Stimulated activated naive CD8-positive, alpha-beta T cell treated with anti-CD3 and anti-CD28 coated beads, Interleukin-15, Interleukin-2, amounts not matched to agents 100 ng/mL and 50 ng/mL, for 24 hours (primary cell): Measurements from ENCODE around the gene SRGAP3.
A peak's percentile ranks its signal among the peaks of the same experiment; 100 is the strongest.

ENCODE experiments used
- H3K27ac Mint-ChIP-seq: one replicate; pipeline ENCODE4 v1.8.0; 2021; ENCODE audit warnings: mild to moderate bottlenecking, mixed read lengths
- H3K27me3 Mint-ChIP-seq: one replicate; pipeline ENCODE4 v1.8.0; 2021; ENCODE audit warnings: mixed read lengths
- H3K36me3 Mint-ChIP-seq: one replicate; pipeline ENCODE4 v1.8.0; 2021; ENCODE audit warnings: low read depth, mixed read lengths
- H3K4me1 Mint-ChIP-seq: one replicate; pipeline ENCODE4 v1.8.0; 2021; ENCODE audit warnings: low read depth, mixed read lengths
- H3K4me3 Mint-ChIP-seq: one replicate; pipeline ENCODE4 v1.8.0; 2021; ENCODE audit warnings: mild to moderate bottlenecking, mixed read lengths
- H3K9me3 Mint-ChIP-seq: one replicate; pipeline ENCODE4 v1.8.0; 2021; ENCODE audit warnings: mixed read lengths

SRGAP3 gene

GRCh38 chr3:9192248-9193025 lies 57.0 kb downstream of the SRGAP3 start:
- no peak overlapping the region for H3K4me3 Mint-ChIP-seq
- no peaks in the 10 kb centered on the region for H3K4me1 Mint-ChIP-seq
- no peaks in the 10 kb centered on the region for H3K27me3 Mint-ChIP-seq
- H3K36me3 Mint-ChIP-seq: no peaks in the 10 kb centered on the region
- H3K9me3 Mint-ChIP-seq: no peaks in the 10 kb centered on the region
- H3K27ac Mint-ChIP-seq: no peak overlapping the region

DNA sequence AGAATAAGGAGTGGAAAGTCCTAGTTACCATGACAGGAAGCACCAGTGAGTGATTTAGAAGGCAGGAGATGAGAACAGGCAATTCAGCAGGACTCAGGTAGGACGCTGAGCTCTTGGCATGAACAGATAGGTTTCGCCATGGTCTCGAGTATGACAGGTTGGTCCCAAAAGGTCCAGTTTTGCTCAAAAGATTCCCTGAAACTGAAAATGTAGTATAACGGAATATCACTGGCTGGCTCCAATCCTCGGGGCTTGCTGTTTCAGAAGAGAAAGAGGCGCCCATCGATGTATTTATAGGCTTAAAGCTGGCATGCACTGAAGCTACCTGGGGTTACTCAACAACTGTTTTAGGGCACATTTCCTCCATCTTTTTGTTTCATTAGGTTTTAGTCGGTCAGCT lies 59.2 kb downstream of the SRGAP3 start:
- no peaks in the 10 kb centered on the region for H3K4me1 Mint-ChIP-seq
- no peaks in the 10 kb centered on the region for H3K27me3 Mint-ChIP-seq
- no peaks in the 10 kb centered on the region for H3K36me3 Mint-ChIP-seq

DNA sequence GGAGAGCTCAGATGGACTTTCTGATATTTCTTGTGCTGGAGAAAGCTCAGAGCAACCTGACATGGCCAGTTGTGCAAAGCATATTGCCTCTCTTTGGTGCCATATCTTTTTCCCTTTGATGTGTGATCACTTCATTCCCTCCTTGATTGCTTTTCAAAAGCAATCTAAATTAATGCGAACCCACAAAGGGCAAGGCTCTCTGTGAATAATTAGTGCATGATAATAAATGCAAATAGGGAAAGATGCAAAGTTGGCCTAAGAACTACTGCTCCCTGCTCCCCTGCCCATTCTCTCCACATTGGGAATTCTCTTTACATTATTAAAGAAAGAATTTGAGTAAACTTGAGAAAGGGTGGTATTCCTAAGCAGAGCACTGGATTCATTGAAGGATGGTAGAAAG lies 60.9 kb downstream of the SRGAP3 start:
- Mint-ChIP-seq H3K27me3 (no peaks in the 10 kb centered on the region), H3K9me3 (no peaks in the 10 kb centered on the region), H3K4me3 (no peak overlapping the region), H3K27ac (no peak overlapping the region), H3K4me1 (no peaks in the 10 kb centered on the region), H3K36me3 (no peaks in the 10 kb centered on the region)

More for the DNA sequence above, 59.2 kb downstream of the SRGAP3 start:
- no peaks in the 10 kb centered on the region for H3K9me3 Mint-ChIP-seq
- no peak overlapping the region for H3K27ac Mint-ChIP-seq
- H3K4me3 Mint-ChIP-seq: no peak overlapping the region

DNA sequence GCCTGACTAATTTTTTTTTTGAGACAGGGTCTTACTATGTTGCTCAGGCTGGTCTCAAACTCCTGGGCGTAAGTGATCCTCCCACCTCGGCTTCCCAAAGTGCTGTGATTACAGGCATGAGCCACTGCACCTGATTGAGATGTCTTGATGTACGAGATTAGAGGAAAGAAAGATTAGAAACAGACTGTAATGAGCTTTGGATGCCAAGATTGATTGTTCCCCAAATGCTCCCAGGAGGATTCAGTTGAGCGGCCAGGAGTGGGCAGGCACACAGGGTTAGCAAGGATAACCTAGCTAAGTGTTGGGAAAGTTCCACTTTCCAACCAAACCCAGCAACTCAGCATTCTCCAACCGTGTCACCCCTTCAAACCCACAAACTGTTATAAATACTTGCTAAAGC lies 63.7 kb downstream of the SRGAP3 start:
- peaks cover 6% of the 10 kb centered on the region for H3K4me1 Mint-ChIP-seq
- no peaks in the 10 kb centered on the region for H3K27me3 Mint-ChIP-seq
- no peak overlapping the region for H3K27ac Mint-ChIP-seq
- no peaks in the 10 kb centered on the region for H3K36me3 Mint-ChIP-seq
- no peak overlapping the region for H3K4me3 Mint-ChIP-seq
- H3K9me3 Mint-ChIP-seq: no peaks in the 10 kb centered on the region

DNA sequence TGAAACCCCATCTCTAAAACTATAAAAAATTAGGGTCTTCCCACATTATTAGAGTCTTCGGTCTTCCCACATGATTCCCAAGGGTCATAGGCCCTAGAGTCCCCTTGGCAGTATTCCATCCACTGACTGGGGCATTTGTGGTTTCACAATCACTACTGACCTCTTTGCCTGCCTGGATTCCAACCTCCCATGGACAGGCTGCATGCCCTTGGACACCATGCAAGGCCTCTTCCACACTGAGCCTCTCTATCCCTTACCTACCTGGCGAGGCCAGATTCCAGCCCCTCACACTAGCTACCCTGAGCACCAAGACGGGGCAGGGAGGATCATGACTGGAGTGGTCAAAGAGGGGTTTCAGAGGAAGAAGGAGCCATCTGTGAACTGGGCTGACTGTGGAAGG lies 64.4 kb downstream of the SRGAP3 start:
- Mint-ChIP-seq H3K4me1 (peaks cover 13% of the 10 kb centered on the region), H3K36me3 (no peaks in the 10 kb centered on the region), H3K27ac (no peak overlapping the region), H3K9me3 (no peaks in the 10 kb centered on the region), H3K4me3 (no peak overlapping the region), H3K27me3 (no peaks in the 10 kb centered on the region)

DNA sequence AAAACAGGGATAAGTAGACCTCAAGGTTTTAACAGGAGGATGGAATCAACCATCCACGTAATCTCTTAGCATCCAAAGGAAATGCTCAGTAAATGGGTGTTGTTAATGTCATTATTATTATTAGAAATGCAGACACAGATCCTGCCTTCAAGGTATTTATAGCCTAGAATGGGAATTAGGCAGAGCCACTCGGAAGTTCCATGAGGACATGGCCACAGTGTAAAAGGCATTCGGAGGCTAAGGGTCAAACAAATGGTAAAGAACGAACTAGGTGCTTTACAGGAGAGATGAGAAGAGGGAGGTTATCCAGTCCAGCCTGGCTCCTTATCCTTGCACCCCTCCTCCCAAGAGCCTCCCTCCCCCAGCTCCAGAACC lies 65.0 kb downstream of the SRGAP3 start:
- Mint-ChIP-seq H3K27ac (no peak overlapping the region), H3K36me3 (no peaks in the 10 kb centered on the region), H3K27me3 (no peaks in the 10 kb centered on the region), H3K4me1 (peaks cover 19% of the 10 kb centered on the region), H3K9me3 (no peaks in the 10 kb centered on the region), H3K4me3 (no peak overlapping the region)

DNA sequence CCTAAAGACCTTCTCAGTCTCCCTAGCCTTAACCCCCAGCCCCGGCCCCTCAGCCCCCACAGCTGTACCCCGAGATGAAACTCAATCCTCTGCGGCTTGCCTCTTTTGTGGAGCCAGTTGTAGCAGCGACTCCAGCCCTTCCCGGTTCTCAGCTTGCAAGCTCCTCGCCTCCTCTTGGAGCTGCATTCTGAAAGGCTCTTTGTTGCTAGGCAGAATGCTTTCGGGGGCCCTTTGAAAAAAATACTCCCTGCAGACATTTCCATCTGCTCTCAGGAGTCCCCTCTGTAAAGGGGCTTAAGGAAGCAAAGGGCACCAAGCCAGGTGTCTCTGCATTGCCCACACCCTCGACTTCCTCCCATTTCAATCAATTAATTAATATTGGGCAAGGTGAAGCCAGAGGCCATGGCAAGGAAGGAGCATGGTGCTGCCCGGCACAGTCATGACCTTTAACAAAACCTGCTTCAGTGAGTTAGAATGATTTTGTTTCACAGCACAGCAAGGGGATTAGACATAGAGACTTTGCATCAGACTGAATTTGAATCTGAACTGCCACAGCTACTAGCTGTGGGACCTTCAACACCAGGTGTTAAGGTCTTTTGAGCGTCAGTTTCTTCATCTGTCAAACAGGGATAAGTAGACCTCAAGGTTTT lies 65.5 kb downstream of the SRGAP3 start:
- Mint-ChIP-seq H3K27me3 (no peaks in the 10 kb centered on the region), H3K36me3 (no peaks in the 10 kb centered on the region), H3K27ac (no peak overlapping the region), H3K4me3 (no peak overlapping the region), H3K9me3 (no peaks in the 10 kb centered on the region), H3K4me1 (peaks cover 23% of the 10 kb centered on the region)

DNA sequence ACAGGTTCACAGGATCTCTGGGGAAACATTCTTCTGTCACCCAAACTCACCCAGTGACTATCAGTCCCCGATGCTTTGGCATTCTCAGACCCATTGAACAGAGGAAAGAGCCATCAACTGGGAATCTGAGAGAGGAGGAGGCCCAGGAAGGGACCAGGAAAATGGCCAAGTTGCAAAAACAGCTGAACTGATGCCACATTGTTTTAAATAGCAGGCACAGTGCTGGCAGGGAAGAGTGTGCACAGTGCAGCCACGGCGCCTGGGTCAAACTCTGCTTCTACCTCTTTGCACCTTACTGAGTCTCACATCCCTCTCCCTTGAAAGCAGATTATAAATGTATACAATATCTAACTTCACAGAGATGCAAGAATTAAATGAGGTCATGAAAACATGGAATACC lies 66.4 kb downstream of the SRGAP3 start:
- Mint-ChIP-seq H3K36me3 (no peaks in the 10 kb centered on the region), H3K27me3 (no peaks in the 10 kb centered on the region), H3K4me1 (peaks cover 27% of the 10 kb centered on the region), H3K4me3 (no peak overlapping the region), H3K27ac (no peak overlapping the region), H3K9me3 (no peaks in the 10 kb centered on the region)

DNA sequence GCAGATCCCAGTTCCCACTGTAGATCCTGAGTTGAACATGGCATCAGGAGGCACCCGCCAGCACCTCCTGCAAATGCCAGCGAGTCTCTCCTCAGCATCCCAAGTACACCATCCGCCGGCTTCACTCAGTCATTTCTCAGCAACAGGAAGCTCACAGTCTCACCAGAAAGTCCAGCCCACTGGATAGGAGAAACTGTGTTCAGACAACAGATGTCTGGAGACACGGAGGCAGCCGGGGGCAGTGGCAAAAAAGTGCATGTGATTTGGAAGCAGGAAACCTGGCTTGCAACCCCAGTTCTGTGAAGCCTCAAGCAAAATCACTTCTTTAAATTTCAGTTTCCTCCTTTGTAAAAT lies 68.7 kb downstream of the SRGAP3 start:
- no peaks in the 10 kb centered on the region for H3K9me3 Mint-ChIP-seq
- no peaks in the 10 kb centered on the region for H3K36me3 Mint-ChIP-seq
- H3K27me3 Mint-ChIP-seq: no peaks in the 10 kb centered on the region
- H3K27ac Mint-ChIP-seq: peak overlapping the region; percentile 29
- peaks cover 27% of the 10 kb centered on the region for H3K4me1 Mint-ChIP-seq
- peak overlapping the region; percentile 28 for H3K4me3 Mint-ChIP-seq

GRCh38 chr3:9179826-9180763 lies 69.4 kb downstream of the SRGAP3 start:
- Mint-ChIP-seq H3K9me3 (no peaks in the 10 kb centered on the region), H3K4me1 (peaks cover 27% of the 10 kb centered on the region), H3K36me3 (no peaks in the 10 kb centered on the region), H3K27me3 (no peaks in the 10 kb centered on the region), H3K27ac (peak overlapping the region; percentile 29), H3K4me3 (peak overlapping the region; percentile 28)

- Mint-ChIP-seq H3K4me1 (peaks cover 27% of the 10 kb centered on the region), H3K9me3 (no peaks in the 10 kb centered on the region), H3K4me3 (no peak overlapping the region), H3K36me3 (no peaks in the 10 kb centered on the region), H3K27me3 (no peaks in the 10 kb centered on the region), H3K27ac (no peak overlapping the region)
Observed at GRCh38 chr3:9178697-9179096, 70.7 kb downstream of the SRGAP3 start.

- no peaks in the 10 kb centered on the region for H3K27me3 Mint-ChIP-seq
- H3K4me3 Mint-ChIP-seq: no peak overlapping the region
- peaks cover 27% of the 10 kb centered on the region for H3K4me1 Mint-ChIP-seq
- no peaks in the 10 kb centered on the region for H3K9me3 Mint-ChIP-seq
- H3K36me3 Mint-ChIP-seq: no peaks in the 10 kb centered on the region
- no peak overlapping the region for H3K27ac Mint-ChIP-seq
Observed at GRCh38 chr3:9175421-9175820, 74.0 kb downstream of the SRGAP3 start.

- peaks cover 29% of the 10 kb centered on the region for H3K4me1 Mint-ChIP-seq
- H3K36me3 Mint-ChIP-seq: no peaks in the 10 kb centered on the region
- no peaks in the 10 kb centered on the region for H3K27me3 Mint-ChIP-seq
- H3K27ac Mint-ChIP-seq: no peak overlapping the region
- no peaks in the 10 kb centered on the region for H3K9me3 Mint-ChIP-seq
- H3K4me3 Mint-ChIP-seq: no peak overlapping the region
Observed at GRCh38 chr3:9173445-9173844, 76.0 kb downstream of the SRGAP3 start.

- Mint-ChIP-seq H3K36me3 (no peaks in the 10 kb centered on the region), H3K4me3 (no peak overlapping the region), H3K4me1 (peaks cover 34% of the 10 kb centered on the region), H3K9me3 (no peaks in the 10 kb centered on the region), H3K27ac (no peak overlapping the region), H3K27me3 (no peaks in the 10 kb centered on the region)
Observed at GRCh38 chr3:9172851-9173321, 76.6 kb downstream of the SRGAP3 start.

GRCh38 chr3:9170851-9171160 lies 78.6 kb downstream of the SRGAP3 start:
- Mint-ChIP-seq H3K4me1 (peaks cover 37% of the 10 kb centered on the region), H3K27ac (no peak overlapping the region), H3K9me3 (no peaks in the 10 kb centered on the region), H3K27me3 (no peaks in the 10 kb centered on the region), H3K36me3 (no peaks in the 10 kb centered on the region), H3K4me3 (no peak overlapping the region)
